BJ (cell line): ENCODE data around the gene BPGM. TPM values are rescaled to one million over a fixed set of nuclear protein-coding genes. Genes with fewer than 3 reads are reported as not detected.
"Not testable (repeated sequence)": the region's sequence is repeated elsewhere in the genome, so short reads cannot be mapped to it uniquely, and the experiment has no call there.

Experiments
- CTCF ChIA-PET: fragments of 350-600 bp; formaldehyde crosslinking; extraction: SDS; loops from one replicate; lab custom pipeline; 2021; ENCODE audit warnings: antibody characterized with exemption, inconsistent platforms; lab: Yijun Ruan, JAX
- POLR2A ChIA-PET: fragments of 300-600 bp; sonication (Branson Sonifier 250); formaldehyde crosslinking; extraction: SDS; loops from one replicate; lab custom pipeline; 2021; ENCODE audit warnings: antibody characterized with exemption; lab: Charles Lee
- DNase-seq: peaks from one replicate; pipeline ENCODE4 v3.0.0-alpha.2; 2011; ENCODE audit warnings: low read depth
- H3K27me3 ChIP-seq: 2 replicates; pipeline ENCODE4 v1.6.0; 2011; ENCODE audit warnings: low read length; ENCODE audit not compliant: control insufficient read depth, insufficient read depth
- H3K36me3 ChIP-seq: 2 replicates; pipeline ENCODE4 v1.5.1; 2011; ENCODE audit warnings: low read length; ENCODE audit not compliant: control insufficient read depth, insufficient read depth
- H3K4me3 ChIP-seq: 2 replicates; pipeline ENCODE4 v1.5.1; 2011; ENCODE audit warnings: low read depth, mild to moderate bottlenecking, control low read depth, low read length
- CTCF ChIP-seq: IDR thresholded peaks from 2 replicates; pipeline ENCODE4 v1.5.1; 2011; ENCODE audit warnings: low read depth, mild to moderate bottlenecking, control low read depth, inconsistent platforms, low read length, moderate library complexity; ENCODE audit not compliant: insufficient read depth
- polyA plus RNA-seq: library from polyadenylated mRNA; depleted of rRNA; stranded (reverse); fragments of >200 nt; gene quantifications from 2 replicates; pipeline ENCODE4 v1.2.3, GENCODE V29; 2011

The BPGM gene
- polyA plus RNA-seq, 1 experiment, result 14.1 TPM

- Histone ChIP-seq H3K27me3 (no peaks in the 10 kb centered on the region), H3K36me3 (no peaks in the 10 kb centered on the region), H3K4me3 (no peak overlapping the region)
- CTCF ChIA-PET, result interaction anchor here (0.6 to 5.2 kb wide), 20 partner anchors 9 to 960 kb away, joined by 3 to 28 read pairs (median 4); partner anchors contain the start of gene CALD1
- DNase-seq, result no peak
- POLR2A ChIA-PET, result no interaction called here
- TF ChIP-seq CTCF, result peak; percentile 34; the same call in 1 of the 2 replicates
These were observed 40.1 kb downstream of the BPGM start for GRCh38 chr7:134686786-134687185.

GRCh38 chr7:134689550-134689949 lies 42.9 kb downstream of the BPGM start:
- H3K27me3 ChIP-seq, H3K4me3 ChIP-seq, H3K36me3 ChIP-seq, DNase-seq: not testable (repeated sequence)
- POLR2A ChIA-PET, result interaction anchor here (0.6 to 1.4 kb wide), 8 partner anchors 40 to 504 kb away, joined by 3 to 9 read pairs (median 3); no protein-coding TSS in a partner anchor
- CTCF ChIA-PET, result interaction anchor here (0.7 to 5.6 kb wide), 42 partner anchors 11 to 955 kb away, joined by 3 to 50 read pairs (median 5); partner anchors contain the start of genes AGBL3, CALD1, CYREN and WDR91

GRCh38 chr7:134690016-134690415 lies 43.4 kb downstream of the BPGM start:
- DNase-seq, result no peak
- ChIA-PET CTCF (interaction anchor here (0.7 to 5.6 kb wide), 50 partner anchors 10 to 955 kb away, joined by 3 to 50 read pairs (median 4); partner anchors contain the start of genes AGBL3, CALD1, CYREN and WDR91), POLR2A (interaction anchor here (0.6 to 1.4 kb wide), 11 partner anchors 40 to 504 kb away, joined by 3 to 9 read pairs (median 3); no protein-coding TSS in a partner anchor)
- H3K4me3 ChIP-seq, result no peak overlapping the region
- TF ChIP-seq CTCF, result peak; percentile 66
- no peaks in the 10 kb centered on the region for H3K36me3 ChIP-seq
- H3K27me3 ChIP-seq, result no peaks in the 10 kb centered on the region

- no peak for TF ChIP-seq CTCF
- no peak for DNase-seq
- no peaks in the 10 kb centered on the region for H3K36me3 ChIP-seq
- ChIA-PET CTCF (interaction anchor here (0.8 to 5.6 kb wide), 50 partner anchors 10 to 584 kb away, joined by 3 to 50 read pairs (median 4); partner anchors contain the start of genes AGBL3, CALD1, CYREN and WDR91), POLR2A (interaction anchor here (0.8 to 1.4 kb wide), 11 partner anchors 29 to 503 kb away, joined by 3 to 24 read pairs (median 4); no protein-coding TSS in a partner anchor)
- H3K4me3 ChIP-seq, result no peak overlapping the region
- H3K27me3 ChIP-seq, result no peaks in the 10 kb centered on the region
These were observed 44.2 kb downstream of the BPGM start for GRCh38 chr7:134690614-134691504.

DNA sequence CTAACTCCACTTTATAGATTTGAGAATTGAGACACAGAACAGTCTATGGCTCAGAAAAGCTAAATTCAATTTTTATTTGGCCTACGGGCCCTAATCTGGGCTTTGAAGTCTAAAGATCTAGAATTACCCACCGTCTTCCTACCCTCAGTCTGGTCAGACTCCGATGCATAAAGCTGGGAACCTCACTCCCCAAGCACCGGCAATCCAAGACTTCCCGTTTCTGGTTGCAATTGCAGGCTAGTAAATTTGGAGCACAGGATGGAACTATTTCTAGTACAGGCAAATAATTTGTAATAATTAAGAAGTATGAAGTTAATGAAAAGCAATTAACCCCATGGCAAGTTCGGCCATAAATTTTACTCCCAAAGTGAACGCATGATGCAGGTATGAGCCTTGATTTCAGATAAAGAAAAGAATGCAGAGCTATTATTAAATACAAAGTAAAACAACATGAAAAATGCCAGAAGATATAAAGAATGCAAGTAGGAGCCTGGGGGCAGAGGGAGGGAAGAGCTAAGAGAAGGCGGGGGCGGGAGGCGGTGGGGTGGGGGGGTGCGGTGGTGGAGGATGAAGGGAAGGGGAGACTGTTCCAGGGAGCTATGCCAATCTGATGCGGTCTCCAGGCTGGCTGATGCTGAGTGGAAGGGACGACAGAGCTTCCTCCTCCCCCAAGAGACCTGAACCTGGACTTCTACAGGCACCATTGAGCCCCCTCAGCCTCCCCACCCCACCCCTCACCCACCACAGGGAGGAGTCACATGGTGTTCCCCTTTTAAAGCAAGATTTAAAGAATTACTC lies 45.1 kb downstream of the BPGM start:
- Histone ChIP-seq H3K36me3 (no peaks in the 10 kb centered on the region), H3K4me3 (no peak overlapping the region), H3K27me3 (no peaks in the 10 kb centered on the region)
- CTCF ChIA-PET, result interaction anchor here (0.6 to 5.6 kb wide), 16 partner anchors 9 to 583 kb away, joined by 3 to 50 read pairs (median 4); partner anchors contain the start of gene AGBL3
- no peak for TF ChIP-seq CTCF
- POLR2A ChIA-PET, result interaction anchor here (0.5 to 1.4 kb wide), 12 partner anchors 17 to 1292 kb away, joined by 3 to 24 read pairs (median 6); partner anchors contain the start of gene CALD1
- peak; percentile 71 for DNase-seq
